Loucy (cell line): Measurements from ENCODE around the gene CSAD.
A peak's percentile ranks its signal among the peaks of the same experiment; 100 is the strongest.

Experiments used
- H2AFZ ChIP-seq: fragments of 200-600 bp; sonication (generic); 2 replicates; pipeline ENCODE4 v1.6.0; 2016; ENCODE audit warnings: antibody characterized with exemption, mild to moderate bottlenecking, low read length, moderate library complexity
- H3F3A ChIP-seq: fragments of 200-600 bp; 2 replicates; pipeline ENCODE4 v1.6.0; 2016; ENCODE audit warnings: antibody characterized with exemption, low read depth, mild to moderate bottlenecking
- H3K27me3 ChIP-seq: fragments of 200-600 bp; sonication (generic); 2 replicates; pipeline ENCODE4 v1.6.1; 2014; ENCODE audit warnings: low read length, mild to moderate bottlenecking; ENCODE audit not compliant: insufficient read depth, poor library complexity, severe bottlenecking
- H3K36me3 ChIP-seq: fragments of 200-600 bp; sonication (generic); 2 replicates; pipeline ENCODE4 v1.6.1; 2016; ENCODE audit warnings: low read length; ENCODE audit not compliant: insufficient read depth
- H3K4me1 ChIP-seq: fragments of 200-600 bp; sonication (generic); 2 replicates; pipeline ENCODE4 v1.5.1; 2014; ENCODE audit warnings: low read length, mild to moderate bottlenecking; ENCODE audit not compliant: insufficient read depth, poor library complexity, severe bottlenecking
- H3K4me2 ChIP-seq: fragments of 200-600 bp; sonication (generic); 2 replicates; pipeline ENCODE4 v1.6.0; 2014; ENCODE audit warnings: antibody characterized with exemption, low read length, low read depth, mild to moderate bottlenecking; ENCODE audit not compliant: poor library complexity, severe bottlenecking
- H3K4me3 ChIP-seq: fragments of 200-600 bp; sonication (generic); 2 replicates; pipeline ENCODE4 v1.5.1; 2014; ENCODE audit warnings: low read length, mild to moderate bottlenecking, mixed read lengths; ENCODE audit not compliant: poor library complexity, severe bottlenecking
- H3K79me2 ChIP-seq: fragments of 200-600 bp; sonication (generic); 2 replicates; pipeline ENCODE4 v1.6.1; 2014; ENCODE audit warnings: low read length; ENCODE audit not compliant: insufficient read depth
- H3K9ac ChIP-seq: fragments of 200-600 bp; sonication (generic); 2 replicates; pipeline ENCODE4 v1.6.0; 2014; ENCODE audit warnings: mild to moderate bottlenecking, low read depth, low read length, moderate library complexity; ENCODE audit not compliant: poor library complexity, severe bottlenecking
- H3K9me2 ChIP-seq: fragments of 200-600 bp; sonication (generic); replicated peaks from 2 replicates; pipeline ENCODE4 v1.6.1; 2016; ENCODE audit warnings: low read depth, low read length, mixed read lengths
- H3K9me3 ChIP-seq: fragments of 200-600 bp; sonication (generic); 2 replicates; pipeline ENCODE4 v1.6.1; 2014; ENCODE audit warnings: mild to moderate bottlenecking, antibody characterized with exemption, low read length, low read depth; ENCODE audit not compliant: insufficient read depth
- H4K20me1 ChIP-seq: fragments of 200-600 bp; sonication (generic); 2 replicates; pipeline ENCODE4 v1.6.0; 2014; ENCODE audit warnings: antibody characterized with exemption, low read length, mild to moderate bottlenecking; ENCODE audit not compliant: insufficient read depth, poor library complexity, severe bottlenecking
- CTCF ChIP-seq: fragments of 200-600 bp; sonication (generic); conservative IDR thresholded peaks from 2 replicates; pipeline ENCODE4 v1.5.1; 2014; ENCODE audit warnings: mild to moderate bottlenecking, antibody characterized with exemption, low read length
- EZH2phosphoT487 ChIP-seq: fragments of 200-600 bp; IDR thresholded peaks from 2 replicates; pipeline ENCODE4 v1.6.1; 2018; ENCODE audit warnings: antibody characterized with exemption, mild to moderate bottlenecking, moderate library complexity, borderline replicate concordance

CSAD gene

DNA sequence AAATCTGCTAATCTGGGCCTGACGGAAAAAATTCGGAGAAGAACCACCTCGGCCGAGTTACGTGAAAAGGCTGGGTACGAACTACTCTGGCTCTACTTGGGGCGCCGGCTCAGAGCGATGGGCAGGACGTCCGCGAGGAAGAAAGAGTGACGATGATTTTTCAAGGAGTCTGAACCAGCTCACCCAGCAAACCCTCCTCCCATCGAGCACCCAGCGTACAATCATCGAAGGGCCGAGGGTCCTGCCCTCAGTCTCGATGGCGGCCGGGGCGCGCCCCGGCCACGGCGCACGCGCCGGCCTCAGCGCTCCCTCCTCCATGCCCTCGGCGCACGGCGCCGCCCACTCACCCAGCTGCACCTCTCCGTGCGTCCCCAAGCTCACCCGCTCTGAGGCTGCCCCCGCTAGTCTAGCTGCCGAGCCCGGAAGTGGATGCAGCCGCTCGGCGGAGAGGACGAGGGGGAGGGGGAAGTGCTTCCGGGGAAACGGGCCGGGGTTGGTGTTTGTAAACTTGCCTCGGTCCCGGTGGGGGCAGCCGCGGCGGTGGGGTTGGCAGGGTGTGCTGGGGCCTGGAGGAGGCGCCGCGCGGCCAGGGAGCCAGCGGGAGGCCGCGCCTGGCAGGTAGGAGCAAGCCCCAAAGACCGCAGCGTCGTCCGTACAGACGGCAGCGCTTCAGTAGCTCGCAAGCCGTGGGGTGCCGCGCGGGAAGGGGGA lies at the start of gene CSAD, which contains the start of gene ZNF740:
Gene CSAD, minus strand, starts transcription at position 706 of the 711 bp plus-strand sequence. CDS start 7,455 bp downstream, outside the sequence.
Gene ZNF740, plus strand, starts transcription at position 503 of the 711 bp plus-strand sequence. CDS start 1,262 bp downstream, outside the sequence.
- H3K9me2 ChIP-seq: no peaks in the 10 kb centered on the region
- peak within 1 kb of the TSS; percentile 83 for H3K4me3 ChIP-seq
- H3K79me2 ChIP-seq: peaks cover 39% of the 10 kb centered on the region
- TF ChIP-seq EZH2phosphoT487 (no peak), CTCF (no peak)
- peaks cover 47% of the 10 kb centered on the region for H3K4me1 ChIP-seq
- H3F3A ChIP-seq: peaks cover 3% of the 10 kb centered on the region; the same call in 1 of the 2 replicates
- peaks cover 14% of the 10 kb centered on the region; the same call in 1 of the 2 replicates for H3K36me3 ChIP-seq
- no peaks in the 10 kb centered on the region for H3K27me3 ChIP-seq
- peak within 1 kb of the TSS; percentile 89 for H3K9ac ChIP-seq
- no peaks in the 10 kb centered on the region for H3K9me3 ChIP-seq
- H3K4me2 ChIP-seq: peak within 1 kb of the TSS; percentile 97
- peaks cover 34% of the 10 kb centered on the region for H4K20me1 ChIP-seq
- H2AFZ ChIP-seq: peak within 1 kb of the TSS; percentile 98

- Histone ChIP-seq H2AFZ (no peak overlapping the region), H3K27me3 (no peaks in the 10 kb centered on the region), H3K36me3 (no peaks in the 10 kb centered on the region), H3K79me2 (no peaks in the 10 kb centered on the region), H3K4me3 (no peak overlapping the region), H3K9me2 (no peaks in the 10 kb centered on the region), H3K9ac (no peak overlapping the region), H3F3A (no peaks in the 10 kb centered on the region), H4K20me1 (no peaks in the 10 kb centered on the region), H3K4me1 (peaks cover 13% of the 10 kb centered on the region), H3K4me2 (no peak overlapping the region), H3K9me3 (no peaks in the 10 kb centered on the region)
- no peak for TF ChIP-seq CTCF
- TF ChIP-seq EZH2phosphoT487: no peak
Measured at GRCh38 chr12:53230108-53230845, 49.6 kb upstream of the CSAD start.

DNA sequence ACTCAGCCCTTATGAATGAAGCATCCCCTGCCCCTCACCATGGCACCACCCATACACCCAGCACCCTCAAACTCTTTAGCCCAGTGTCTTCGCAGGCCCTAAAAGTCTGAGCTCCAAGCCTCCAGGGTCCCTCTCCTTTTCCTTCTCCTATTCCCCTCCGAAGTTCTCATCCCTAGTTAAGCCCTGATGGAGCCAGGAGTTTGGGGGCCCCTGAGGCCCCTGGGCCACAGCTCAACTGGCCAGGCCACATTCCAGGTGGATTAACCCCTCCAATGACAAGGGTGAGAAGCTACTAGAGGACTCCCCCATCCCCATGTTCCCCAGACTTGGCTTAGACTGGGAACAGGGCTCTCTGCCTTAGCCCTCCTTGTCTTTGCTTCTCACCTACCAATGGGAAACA lies 48.7 kb upstream of the CSAD start:
- no peaks in the 10 kb centered on the region for H3F3A ChIP-seq
- peaks cover 19% of the 10 kb centered on the region for H3K4me1 ChIP-seq
- H3K9ac ChIP-seq: no peak overlapping the region
- no peaks in the 10 kb centered on the region for H3K27me3 ChIP-seq
- no peak overlapping the region for H3K4me2 ChIP-seq
- TF ChIP-seq EZH2phosphoT487 (no peak), CTCF (no peak)
- H3K79me2 ChIP-seq: no peaks in the 10 kb centered on the region
- H3K9me2 ChIP-seq: no peaks in the 10 kb centered on the region
- H4K20me1 ChIP-seq: no peaks in the 10 kb centered on the region
- H2AFZ ChIP-seq: no peak overlapping the region
- no peak overlapping the region for H3K4me3 ChIP-seq
- H3K9me3 ChIP-seq: no peaks in the 10 kb centered on the region
- no peaks in the 10 kb centered on the region for H3K36me3 ChIP-seq
